NOMO-1 (cell line): ENCODE results near the gene UACA.

ENCODE experiments used
- DNase-seq, 2 experiments: peaks; one replicate each; lab custom pipeline; 2025; ENCODE audit not compliant: unreplicated experiment in 2 of 2; lab: John Stamatoyannopoulos, UW

UACA gene

GRCh38 chr15:70712271-70712670, 51.1 kb downstream of the UACA start:
- no peak for DNase-seq

GRCh38 chr15:70710714-70711113, 52.6 kb downstream of the UACA start:
- no peak for DNase-seq

DNA sequence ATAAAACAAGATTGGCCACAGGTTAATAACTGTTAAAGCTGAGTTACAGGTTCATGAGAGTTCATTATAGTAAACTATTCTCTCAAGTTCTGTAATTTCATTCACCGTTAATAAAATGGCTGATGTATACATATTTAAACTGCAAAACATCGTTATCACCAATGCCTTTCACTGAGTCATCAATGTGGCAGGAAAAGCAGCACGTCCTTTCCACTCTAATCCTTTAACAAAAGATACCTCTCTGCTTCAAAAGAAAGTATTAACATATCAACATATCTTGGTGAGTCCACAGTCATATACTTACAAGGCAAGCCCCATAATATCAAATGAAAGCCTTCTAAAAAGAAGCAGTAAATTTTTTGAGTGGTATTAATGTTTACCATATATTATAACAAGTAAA, 54.5 kb downstream of the UACA start:
- DNase-seq, result no peak

DNA sequence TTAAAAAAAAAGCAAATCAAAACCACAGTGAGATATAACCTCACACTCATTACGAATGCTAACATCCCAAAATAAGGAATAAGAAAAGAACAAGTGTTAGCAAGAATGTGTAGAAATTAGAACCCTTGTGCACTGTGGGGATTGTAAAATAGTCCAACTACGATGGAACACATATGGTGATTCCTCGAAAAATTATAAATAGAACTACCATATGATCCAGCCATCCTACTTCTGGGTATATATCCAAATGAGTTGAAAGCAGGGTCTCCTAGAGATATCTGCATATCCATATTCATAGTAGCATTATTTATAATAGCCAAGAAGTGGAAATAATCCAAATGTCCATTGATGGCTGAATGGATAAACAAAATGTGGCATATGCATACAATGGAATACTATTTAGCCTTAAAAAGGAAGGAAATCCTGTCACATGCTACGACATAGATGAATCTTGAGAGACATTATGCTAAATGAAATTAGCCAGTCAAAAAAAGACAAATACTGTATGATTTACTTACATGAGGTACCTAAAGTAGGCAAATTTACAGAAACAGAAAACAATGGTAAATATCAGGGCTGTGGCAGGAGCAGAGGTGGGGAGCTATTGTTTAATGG, 55.6 kb downstream of the UACA start:
- DNase-seq, result no peak

DNA sequence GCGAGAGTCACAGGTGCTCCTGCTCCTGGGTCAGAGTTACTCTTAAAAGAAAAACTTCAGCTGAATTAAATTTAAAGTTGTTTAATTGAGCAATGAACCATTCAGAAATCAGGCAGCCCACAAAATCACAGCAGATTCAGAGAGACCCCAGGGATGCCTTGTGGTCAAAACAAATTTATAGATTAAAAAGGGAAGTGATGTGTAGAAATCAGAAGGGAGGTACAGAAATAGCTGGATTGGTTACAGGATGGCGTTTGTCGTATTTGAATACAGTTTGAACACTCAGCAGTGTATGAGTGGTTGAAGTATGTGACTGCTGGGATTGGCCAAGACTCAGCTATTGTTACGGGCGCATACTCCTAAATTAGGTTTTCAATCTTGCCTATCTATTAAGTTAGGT, 58.6 kb downstream of the UACA start:
- peak; percentile 32 to 76 for DNase-seq

GRCh38 chr15:70704166-70704565, 59.2 kb downstream of the UACA start:
- no peak for DNase-seq

DNA sequence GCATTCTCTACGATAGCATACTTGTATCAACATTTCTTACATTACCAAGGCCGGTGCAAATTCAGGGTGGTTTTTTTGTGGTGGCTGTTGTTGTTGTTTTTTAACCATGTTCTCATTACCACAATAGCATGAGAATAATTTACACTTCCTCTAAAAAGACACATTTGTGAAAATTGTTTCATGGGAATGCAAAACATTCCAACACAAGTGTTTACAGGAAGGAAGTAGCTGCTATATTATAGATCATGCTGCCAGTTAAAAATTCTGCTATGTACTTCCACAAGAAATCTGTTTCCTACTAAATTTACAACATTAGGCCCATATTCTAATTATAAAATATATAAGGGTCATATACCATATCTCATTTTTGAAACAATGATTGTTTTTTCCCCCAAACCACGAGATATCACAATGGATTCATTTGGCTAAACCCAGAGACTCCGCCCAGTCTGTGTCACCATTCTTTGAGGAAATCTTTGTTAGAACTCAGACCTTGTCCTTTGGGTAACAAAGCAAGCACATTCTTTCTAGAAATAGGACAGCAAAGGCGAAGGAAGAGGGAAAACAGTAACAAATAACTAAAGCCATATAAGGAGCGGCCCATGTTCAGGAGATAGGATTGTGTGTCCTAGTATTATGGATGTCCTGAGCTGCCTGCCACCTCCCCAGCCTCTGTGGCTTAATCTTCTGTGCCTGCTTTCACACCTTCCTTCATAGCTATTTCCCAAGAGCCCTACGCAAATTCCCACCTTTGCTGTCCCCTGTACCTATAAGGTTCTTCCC, 60.1 kb downstream of the UACA start:
- DNase-seq, result no peak

DNA sequence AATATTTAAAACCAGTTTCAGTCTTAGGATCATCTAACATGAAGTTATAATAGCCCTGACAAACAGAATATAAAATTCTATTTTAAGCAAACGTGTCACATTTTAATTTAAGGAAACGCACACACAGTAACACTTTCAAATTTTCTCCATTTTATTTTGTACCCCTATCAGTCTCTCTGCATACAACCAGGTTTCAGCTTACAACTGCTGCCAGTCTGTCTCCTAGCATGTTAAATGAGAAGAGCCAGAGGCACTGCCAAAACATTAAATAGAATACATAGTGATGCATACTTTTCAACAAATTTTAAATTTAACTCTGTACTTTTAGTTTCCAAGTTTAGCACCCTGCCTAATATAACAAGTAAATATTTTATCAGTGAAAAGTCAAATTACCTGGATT, 60.8 kb downstream of the UACA start:
- DNase-seq, result no peak

DNA sequence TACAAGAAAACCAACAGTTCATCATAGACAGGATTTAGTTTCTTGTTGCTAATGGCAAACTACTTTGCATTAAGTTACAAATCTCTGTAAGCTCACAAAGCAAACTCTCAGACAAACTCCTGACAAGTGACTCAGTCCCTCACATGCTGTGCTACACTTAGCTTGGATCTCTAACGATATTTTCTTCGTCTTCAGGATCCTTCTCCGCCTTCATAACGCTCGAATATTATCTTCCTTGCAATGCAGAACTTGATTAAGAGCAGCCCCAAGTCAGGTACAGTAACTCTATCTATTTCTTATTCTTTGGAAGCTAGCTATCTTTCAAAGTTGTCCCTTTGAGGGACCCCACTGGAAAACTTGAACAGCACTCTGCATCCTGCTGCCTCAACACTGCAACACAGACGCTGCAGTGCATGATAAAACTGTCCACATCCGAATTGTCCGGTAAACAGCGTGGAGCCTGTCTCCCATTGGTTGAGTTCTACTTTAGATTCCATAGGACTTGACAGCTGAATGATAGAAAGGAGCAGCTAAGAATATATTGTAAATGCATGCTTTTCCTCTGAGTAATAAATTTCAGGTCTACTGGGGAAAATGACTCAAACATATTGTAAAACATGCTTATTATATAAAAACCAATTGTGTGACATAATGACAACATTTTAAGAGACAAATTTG, 61.3 kb downstream of the UACA start:
- DNase-seq, result no peak

- DNase-seq, result no peak
Measured at GRCh38 chr15:70701171-70701570, 62.2 kb downstream of the UACA start.

DNA sequence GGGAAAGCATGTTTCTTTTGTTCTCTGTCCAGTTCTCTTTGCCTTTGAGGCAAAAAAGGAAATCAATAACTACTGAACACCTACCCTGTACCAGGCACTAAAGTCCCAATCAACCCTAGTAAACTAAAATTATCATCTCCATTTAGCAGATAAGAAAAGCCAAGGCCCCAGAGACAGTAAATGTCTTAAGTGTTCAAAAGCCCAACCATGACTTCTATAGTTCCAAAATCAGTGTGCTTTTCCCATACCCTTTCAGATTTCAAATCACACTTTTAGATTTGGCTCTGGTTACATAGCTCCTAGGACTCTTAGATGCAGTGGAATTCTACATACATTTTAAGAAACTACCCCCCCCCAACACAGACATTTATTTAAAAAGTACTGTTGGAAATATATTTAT, 63.5 kb downstream of the UACA start:
- no peak for DNase-seq

GRCh38 chr15:70698836-70699390, 64.4 kb downstream of the UACA start:
- DNase-seq, result no peak

GRCh38 chr15:70698426-70698825, 64.9 kb downstream of the UACA start:
- no peak for DNase-seq

- no peak for DNase-seq
Measured at GRCh38 chr15:70690491-70691276, 72.7 kb downstream of the UACA start.

GRCh38 chr15:70690021-70690420, 73.3 kb downstream of the UACA start:
- DNase-seq, result no peak

- no peak for DNase-seq
Measured at GRCh38 chr15:70687482-70687881, 75.9 kb downstream of the UACA start.

- no peak for DNase-seq
Measured at GRCh38 chr15:70680817-70681216, 82.5 kb downstream of the UACA start.

GRCh38 chr15:70679919-70680231, 83.5 kb downstream of the UACA start:
- peak in 1 of 2 experiments; percentile 68 for DNase-seq

DNA sequence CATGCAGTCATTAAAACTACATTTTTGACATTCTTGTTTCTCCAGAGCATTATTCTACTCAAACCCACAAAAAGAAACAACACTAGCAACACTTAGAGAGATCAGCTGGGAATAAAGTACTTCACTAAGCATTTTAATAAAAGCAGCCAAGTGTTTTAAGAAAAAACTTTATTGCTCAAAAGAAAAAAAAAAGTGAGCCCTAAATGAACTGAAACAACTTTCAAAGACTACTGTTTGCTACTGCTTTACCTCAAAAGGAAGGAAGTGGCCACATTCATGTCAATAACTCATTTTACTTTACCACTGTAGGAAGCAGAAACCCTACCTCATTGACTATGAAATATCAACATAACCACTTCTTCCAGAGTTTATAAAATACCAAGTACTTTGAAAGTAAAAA, 91.3 kb downstream of the UACA start:
- peak; percentile 77 to 94 for DNase-seq

DNA sequence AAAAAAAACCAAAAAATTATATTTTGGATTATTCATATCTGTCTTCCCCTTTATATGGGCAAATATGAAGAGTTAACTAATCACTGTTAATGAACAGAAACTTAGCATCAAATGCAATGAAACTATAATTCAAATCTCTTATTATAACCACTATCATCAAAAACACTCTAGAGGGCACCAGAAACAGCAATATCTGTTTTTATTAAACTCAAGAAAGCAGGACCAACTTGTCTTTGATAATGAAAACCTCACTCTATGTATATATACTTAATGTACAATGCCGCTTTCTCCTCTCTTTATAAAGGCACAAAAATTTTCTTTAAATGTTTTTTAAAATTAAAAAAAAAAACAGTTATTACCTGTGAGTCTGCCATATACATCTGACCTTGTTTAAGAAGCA, 92.7 kb downstream of the UACA start:
- DNase-seq, result peak in 1 of 2 experiments; percentile 5
